Cardiac fibroblast (primary cell): ENCODE measurements around the gene ADISSP.
A peak's percentile ranks its signal among the peaks of the same experiment; 100 is the strongest.

Experiments
- DNase-seq, 2 donors: peaks; one replicate each; pipeline versions ENCODE4 v3.0.0 to v3.0.0-alpha.2; 2010; ENCODE audit warnings: low read depth in 2 of 2
- H3K4me3 ChIP-seq, 2 donors: replicated peaks in 1 of 2; 1 replicate in 1 of 2; 2 replicates in 1 of 2; pipeline ENCODE4 v1.5.1; 2011; ENCODE audit warnings: low read depth in 2 of 2, low read length in 2 of 2, mild to moderate bottlenecking in 2 of 2, moderate library complexity in 1 of 2
- TF ChIP-seq, protein P1 (sequence below): IDR thresholded peaks from one replicate; pipeline ENCODE4 v1.5.1; 2011; ENCODE audit warnings: low read depth, mild to moderate bottlenecking, low read length, inconsistent platforms

The ADISSP gene

GRCh38 chr20:3744806-3745685, 22.5 kb downstream of the ADISSP start:
- DNase-seq, result peak; percentile 23 to 51
- H3K4me3 ChIP-seq, result no peak overlapping the region
- TF ChIP-seq, protein P1, sequence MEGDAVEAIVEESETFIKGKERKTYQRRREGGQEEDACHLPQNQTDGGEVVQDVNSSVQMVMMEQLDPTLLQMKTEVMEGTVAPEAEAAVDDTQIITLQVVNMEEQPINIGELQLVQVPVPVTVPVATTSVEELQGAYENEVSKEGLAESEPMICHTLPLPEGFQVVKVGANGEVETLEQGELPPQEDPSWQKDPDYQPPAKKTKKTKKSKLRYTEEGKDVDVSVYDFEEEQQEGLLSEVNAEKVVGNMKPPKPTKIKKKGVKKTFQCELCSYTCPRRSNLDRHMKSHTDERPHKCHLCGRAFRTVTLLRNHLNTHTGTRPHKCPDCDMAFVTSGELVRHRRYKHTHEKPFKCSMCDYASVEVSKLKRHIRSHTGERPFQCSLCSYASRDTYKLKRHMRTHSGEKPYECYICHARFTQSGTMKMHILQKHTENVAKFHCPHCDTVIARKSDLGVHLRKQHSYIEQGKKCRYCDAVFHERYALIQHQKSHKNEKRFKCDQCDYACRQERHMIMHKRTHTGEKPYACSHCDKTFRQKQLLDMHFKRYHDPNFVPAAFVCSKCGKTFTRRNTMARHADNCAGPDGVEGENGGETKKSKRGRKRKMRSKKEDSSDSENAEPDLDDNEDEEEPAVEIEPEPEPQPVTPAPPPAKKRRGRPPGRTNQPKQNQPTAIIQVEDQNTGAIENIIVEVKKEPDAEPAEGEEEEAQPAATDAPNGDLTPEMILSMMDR, result no peak

- no peak for DNase-seq
- no peak overlapping the region for H3K4me3 ChIP-seq
Measured at GRCh38 chr20:3744037-3744436, 23.5 kb downstream of the ADISSP start.

DNA sequence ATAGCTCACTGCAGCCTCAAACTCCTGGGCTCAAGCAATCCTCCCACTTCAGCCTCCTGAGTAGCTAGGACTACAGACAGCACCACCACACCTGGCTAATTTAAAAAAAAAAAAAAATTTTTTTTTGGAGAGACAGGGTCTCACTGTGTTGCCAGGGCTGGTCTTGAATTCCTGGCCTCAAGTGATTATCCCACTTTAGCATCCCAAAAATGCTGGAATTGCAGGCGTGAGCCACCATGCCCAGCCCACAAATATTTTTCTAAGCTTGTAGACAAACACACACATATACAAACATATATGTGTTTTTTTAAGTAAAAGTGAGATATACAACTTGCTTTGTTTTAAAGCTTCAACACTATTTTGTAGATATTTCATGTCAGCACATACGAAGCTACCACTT, 24.3 kb downstream of the ADISSP start:
- TF ChIP-seq, protein P1, result no peak
- DNase-seq, result no peak
- H3K4me3 ChIP-seq, result no peak overlapping the region

More at GRCh38 chr20:3744037-3744436, 23.5 kb downstream of the ADISSP start:
- TF ChIP-seq, protein P1, result no peak

DNA sequence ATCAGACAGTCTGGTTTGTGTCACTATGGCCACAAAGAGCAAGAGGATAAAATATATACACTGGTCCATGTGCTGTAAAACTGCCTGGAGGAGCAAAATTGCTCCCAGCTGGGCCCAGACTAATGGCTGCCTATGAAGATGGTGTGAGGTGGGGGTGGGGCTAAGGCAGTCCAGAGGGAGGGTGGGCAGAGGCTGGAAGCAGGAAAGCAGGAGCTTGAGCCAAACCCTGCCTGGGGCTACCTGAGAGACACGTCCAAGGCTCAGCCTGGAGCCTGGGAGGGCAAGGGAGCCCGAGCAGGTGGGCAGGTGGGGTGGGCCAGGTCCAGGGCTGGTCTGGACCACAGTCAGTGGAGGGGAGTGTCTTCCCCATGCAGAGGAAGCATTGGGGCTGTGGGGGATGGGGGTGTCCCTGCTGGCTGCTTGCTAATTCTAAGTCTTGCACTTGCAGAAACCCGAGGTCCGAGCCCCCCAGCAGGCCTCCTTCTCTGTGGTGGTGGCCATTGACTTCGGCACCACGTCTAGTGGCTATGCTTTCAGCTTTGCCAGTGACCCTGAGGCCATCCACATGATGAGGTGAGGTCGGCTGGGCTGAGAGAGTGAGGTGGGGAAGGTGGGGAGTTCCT, 25.6 kb downstream of the ADISSP start:
- H3K4me3 ChIP-seq, result no peak overlapping the region
- DNase-seq, result no peak
- TF ChIP-seq, protein P1, result no peak

GRCh38 chr20:3740615-3741301, 26.8 kb downstream of the ADISSP start:
- DNase-seq, result no peak
- TF ChIP-seq, protein P1, result no peak
- H3K4me3 ChIP-seq, result no peak overlapping the region

DNA sequence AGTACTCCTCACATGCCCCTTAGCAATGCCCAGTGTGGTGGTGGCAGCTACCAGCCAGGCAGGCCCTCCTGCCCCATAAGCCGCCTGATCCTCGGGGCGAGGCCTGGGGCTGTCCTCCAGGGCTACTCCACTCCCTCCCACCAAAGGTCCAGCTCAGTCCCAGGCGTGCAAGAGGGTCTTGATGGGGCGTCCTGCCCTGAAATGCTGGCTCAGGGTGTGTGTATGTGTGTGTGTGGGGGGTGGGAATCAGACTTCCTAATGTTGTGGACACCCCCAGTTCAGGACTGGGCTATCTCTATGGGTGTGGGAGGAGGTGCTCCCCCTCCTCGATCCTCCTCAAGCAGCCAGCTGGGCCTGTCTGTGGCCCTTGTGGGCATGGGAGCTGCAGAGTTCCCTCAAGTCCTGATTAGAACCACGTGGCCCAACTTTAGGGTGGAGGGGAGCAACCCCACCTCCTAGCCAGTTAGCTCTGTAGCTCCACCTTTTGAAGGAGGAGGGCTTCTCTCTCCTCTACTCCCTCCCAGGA, 27.6 kb downstream of the ADISSP start:
- DNase-seq, result no peak
- H3K4me3 ChIP-seq, result no peak overlapping the region
- TF ChIP-seq, protein P1, result no peak
